HepG2 (cell line): ENCODE data around the gene RAC3. TPM values are rescaled to one million over a fixed set of nuclear protein-coding genes. Genes with fewer than 3 reads are reported as not detected.
A peak's percentile ranks its signal among the peaks of the same experiment; 100 is the strongest.

Source experiments
- ARID3A ChIP-seq: IDR thresholded peaks from 2 replicates; pipeline ENCODE4 v1.6.1; 2012; ENCODE audit warnings: low read depth, low read length, improper control_type of control experiment
- CBX2 ChIP-seq, 2 experiments: fragments of 200-600 bp in 1 of 2; sonication (generic); formaldehyde crosslinking in 1 of 2; IDR thresholded peaks; 2 replicates each; pipeline versions ENCODE4 v1.7.0 to v1.8.1; 2018 to 2022; ENCODE audit warnings: low read depth in 2 of 2, low read length in 1 of 2, mild to moderate bottlenecking in 1 of 2, missing genetic modification reagents in 1 of 2
- DNMT3B ChIP-seq: conservative IDR thresholded peaks from 2 replicates; pipeline ENCODE4 v1.6.1; 2016; ENCODE audit warnings: missing biosample characterization, control low read depth
- FOXO4 ChIP-seq: sonication (generic); formaldehyde crosslinking; conservative IDR thresholded peaks from 2 replicates; pipeline ENCODE4 v1.8.1; 2023; ENCODE audit warnings: missing genetic modification reagents
- HOXD1 ChIP-seq: sonication (generic); formaldehyde crosslinking; IDR thresholded peaks from 2 replicates; pipeline ENCODE4 v1.5.0; 2020; ENCODE audit warnings: missing genetic modification reagents
- KDM2A ChIP-seq: sonication (generic); formaldehyde crosslinking; IDR thresholded peaks from 2 replicates; pipeline ENCODE4 v1.4.0; 2020; ENCODE audit warnings: low read depth, missing genetic modification reagents, borderline replicate concordance
- NONO ChIP-seq, 2 experiments: fragments of 450-650 bp in 1 of 2; sonication (generic) in 1 of 2; formaldehyde crosslinking in 1 of 2; IDR thresholded peaks in 1 of 2; conservative IDR thresholded peaks in 1 of 2; 2 replicates each; pipeline versions ENCODE4 v1.6.1 to v1.8.0; 2017 to 2022; ENCODE audit warnings: mild to moderate bottlenecking in 1 of 2, missing genetic modification reagents in 1 of 2, moderate library complexity in 1 of 2
- PAWR ChIP-seq: sonication (generic); formaldehyde crosslinking; IDR thresholded peaks from 2 replicates; pipeline ENCODE4 v1.4.0; 2020; ENCODE audit warnings: missing genetic modification reagents, mild to moderate bottlenecking, borderline replicate concordance
- POLR2A ChIP-seq, 2 experiments: IDR thresholded peaks; 2 replicates each; pipeline ENCODE4 v1.6.1; 2011; ENCODE audit warnings: low read depth in 2 of 2, low read length in 2 of 2, mild to moderate bottlenecking in 1 of 2, moderate library complexity in 1 of 2; ENCODE audit not compliant: insufficient read depth in 1 of 2
- SRY ChIP-seq: sonication (generic); formaldehyde crosslinking; IDR thresholded peaks from 2 replicates; pipeline ENCODE4 v1.8.0; 2022; ENCODE audit warnings: mild to moderate bottlenecking, missing genetic modification reagents
- STAT6 ChIP-seq: sonication (generic); formaldehyde crosslinking; IDR thresholded peaks from 2 replicates; pipeline ENCODE4 v1.4.0; 2020; ENCODE audit warnings: missing genetic modification reagents, mild to moderate bottlenecking, borderline replicate concordance
- TBL1XR1 ChIP-seq: fragments of 150-350 bp; IDR thresholded peaks from 2 replicates; pipeline ENCODE4 v1.6.1; 2014; ENCODE audit warnings: borderline replicate concordance, low read length; ENCODE audit not compliant: partially characterized antibody
- TFAP4 ChIP-seq: sonication (generic); IDR thresholded peaks from 2 replicates; pipeline ENCODE4 v1.6.1; 2016; ENCODE audit warnings: low read depth, borderline replicate concordance
- ZBTB3 ChIP-seq: sonication (generic); formaldehyde crosslinking; IDR thresholded peaks from 2 replicates; pipeline ENCODE4 v1.4.0; 2020; ENCODE audit warnings: low read depth, mild to moderate bottlenecking, moderate library complexity, missing genetic modification reagents, borderline replicate concordance
- ZBTB8A ChIP-seq: sonication (generic); formaldehyde crosslinking; IDR thresholded peaks from 2 replicates; pipeline ENCODE4 v1.4.0; 2020; ENCODE audit warnings: mild to moderate bottlenecking, low read depth, missing genetic modification reagents, borderline replicate concordance
- ZC3H4 ChIP-seq: sonication (generic); formaldehyde crosslinking; IDR thresholded peaks from 2 replicates; pipeline ENCODE4 v1.4.0; 2020; ENCODE audit warnings: missing genetic modification reagents, borderline replicate concordance
- ZNF597 ChIP-seq: sonication (generic); formaldehyde crosslinking; IDR thresholded peaks from 2 replicates; pipeline ENCODE4 v1.5.0; 2020; ENCODE audit warnings: missing genetic modification reagents
- ZNF691 ChIP-seq: sonication (generic); formaldehyde crosslinking; IDR thresholded peaks from 2 replicates; pipeline ENCODE4 v1.4.0; 2020; ENCODE audit warnings: missing genetic modification reagents, low read depth, mild to moderate bottlenecking, borderline replicate concordance
- polyA plus RNA-seq, 8 experiments: library from polyadenylated mRNA; depleted of rRNA in 3 of 8; stranded (reverse) in 7 of 8; unstranded in 1 of 8; fragments of >200 nt; fragmentation: Illumina TruSeq in 4 of 8; extraction: Trizol in 4 of 8; gene quantifications; 2 replicates each; pipeline versions ENCODE4 v1.2.1 to v1.2.3, GENCODE V29; 2011 to 2016; ENCODE audit warnings: low read depth in 4 of 8, missing spikeins in 1 of 8, mixed read lengths in 1 of 8; ENCODE audit not compliant: insufficient read depth in 1 of 8
- total RNA-seq, 5 experiments: library from RNA; depleted of rRNA; stranded (reverse); fragments of >200 nt; fragmentation: Illumina TruSeq; extraction: Trizol; gene quantifications; 2 replicates each; pipeline ENCODE4 v1.2.3, GENCODE V29; 2016; ENCODE audit warnings: low read depth in 1 of 5

Gene RAC3
- total and polyA plus RNA-seq, 2 of the 13 experiments (the other 11 are each of a cell fraction or from before 2014, with no cell fraction given): 10.5 to 21.3 TPM

- TF ChIP-seq PAWR (CRISPR knock-in tag) (no peak), ZNF691 (CRISPR knock-in tag) (no peak), STAT6 (CRISPR knock-in tag) (no peak), DNMT3B (CRISPR knock-in tag) (no peak), ZBTB8A (CRISPR knock-in tag) (no peak), TFAP4 (no peak), SRY (CRISPR knock-in tag) (no peak), ZC3H4 (CRISPR knock-in tag) (no peak), CBX2 (IDR thresholded peaks at IDR 0.05; ENCODE audit: low read depth, low read length) (no peak), CBX2 (CRISPR knock-in tag; IDR thresholded peaks at IDR 0.05; ENCODE audit: low read depth) (no peak), FOXO4 (CRISPR knock-in tag) (0 out of 2 replicates have a peak, but pooled peaks have one; percentile 93), ARID3A (no peak), NONO (IDR thresholded peaks at IDR 0.05) (no peak), NONO (CRISPR knock-in tag; conservative IDR thresholded peaks at IDR 0.05) (no peak; the same call in 1 of the 2 replicates), HOXD1 (CRISPR knock-in tag) (no peak), ZBTB3 (CRISPR knock-in tag) (no peak), ZNF597 (no peak), POLR2A (IDR thresholded peaks at IDR 0.05; ENCODE audit: insufficient read depth in 1 of 2, low read depth in 2 of 2, low read length in 2 of 2) (no peak), TBL1XR1 (no peak), KDM2A (CRISPR knock-in tag) (0 out of 2 replicates have a peak, but pooled peaks have one; percentile 18)
Observed at GRCh38 chr17:82007495-82008257, 23.8 kb upstream of the RAC3 start (continued).
